ENCODE measurements around the gene ARID5B. TPM values are rescaled to one million over a fixed set of nuclear protein-coding genes. Genes with fewer than 3 reads are reported as not detected.

Gene ARID5B
- total RNA-seq, 2 donors from 2014 or later, result 60.7 to 80.4 TPM

GRCh38 chr10:61952028-61952674, 50.7 kb downstream of the ARID5B start:
- ATAC-seq (ENCODE audit: insufficient number of reproducible peaks, low FRiP score, low read depth) (no peak), DNase-seq (ENCODE audit: low spot score) (no peak)
- no peak overlapping the region for H3K27ac ChIP-seq
- no peaks in the 10 kb centered on the region for H3K27me3 ChIP-seq (replicated peaks; ENCODE audit: insufficient read depth)
- peaks cover 10 to 29% of the 10 kb centered on the region in 2 donors for H3K4me1 ChIP-seq (ENCODE audit: control insufficient read depth in 1 of 2, low read depth in 2 of 2)
- H3K4me3 ChIP-seq, result no peak overlapping the region
- TF ChIP-seq CTCF (IDR thresholded peaks at IDR 0.05), result no peak
- no peaks in the 10 kb centered on the region for H3K9me3 ChIP-seq
- H3K36me3 ChIP-seq, result no peaks in the 10 kb centered on the region

GRCh38 chr10:61953183-61953582, 51.7 kb downstream of the ARID5B start:
- H3K4me1 ChIP-seq (ENCODE audit: control insufficient read depth in 1 of 2, low read depth in 2 of 2), result peaks cover 10 to 29% of the 10 kb centered on the region in 2 donors
- H3K36me3 ChIP-seq, result no peaks in the 10 kb centered on the region
- no peak overlapping the region for H3K4me3 ChIP-seq
- no peaks in the 10 kb centered on the region for H3K27me3 ChIP-seq (replicated peaks; ENCODE audit: insufficient read depth)
- ATAC-seq (ENCODE audit: insufficient number of reproducible peaks, low FRiP score, low read depth), result no peak
- H3K9me3 ChIP-seq, result no peaks in the 10 kb centered on the region
- no peak for DNase-seq (ENCODE audit: low spot score)
- no peak for TF ChIP-seq CTCF (IDR thresholded peaks at IDR 0.05)
- no peak overlapping the region for H3K27ac ChIP-seq

GRCh38 chr10:61957806-61958205, 56.3 kb downstream of the ARID5B start:
- Histone ChIP-seq H3K4me1 (ENCODE audit: control insufficient read depth in 1 of 2, low read depth in 2 of 2) (peaks cover 15 to 17% of the 10 kb centered on the region in 2 donors), H3K36me3 (no peaks in the 10 kb centered on the region), H3K9me3 (no peaks in the 10 kb centered on the region), H3K27me3 (replicated peaks; ENCODE audit: insufficient read depth) (no peaks in the 10 kb centered on the region), H3K4me3 (no peak overlapping the region), H3K27ac (no peak overlapping the region)
- DNase-seq (ENCODE audit: low spot score) (no peak), ATAC-seq (ENCODE audit: insufficient number of reproducible peaks, low FRiP score, low read depth) (no peak)
- TF ChIP-seq CTCF (IDR thresholded peaks at IDR 0.05), result no peak

GRCh38 chr10:61958311-61958710, 56.8 kb downstream of the ARID5B start:
- H3K27me3 ChIP-seq (replicated peaks; ENCODE audit: insufficient read depth), result no peaks in the 10 kb centered on the region
- no peak for TF ChIP-seq CTCF (IDR thresholded peaks at IDR 0.05)
- no peak for DNase-seq (ENCODE audit: low spot score)
- no peak overlapping the region for H3K4me3 ChIP-seq
- no peaks in the 10 kb centered on the region for H3K9me3 ChIP-seq
- peaks cover 15% of the 10 kb centered on the region in 2 donors for H3K4me1 ChIP-seq (ENCODE audit: control insufficient read depth in 1 of 2, low read depth in 2 of 2)
- H3K36me3 ChIP-seq, result no peaks in the 10 kb centered on the region
- ATAC-seq (ENCODE audit: insufficient number of reproducible peaks, low FRiP score, low read depth), result no peak
- no peak overlapping the region for H3K27ac ChIP-seq

GRCh38 chr10:61958805-61959204, 57.3 kb downstream of the ARID5B start:
- ATAC-seq (ENCODE audit: insufficient number of reproducible peaks, low FRiP score, low read depth) (no peak), DNase-seq (ENCODE audit: low spot score) (no peak)
- no peaks in the 10 kb centered on the region for H3K9me3 ChIP-seq
- no peak overlapping the region for H3K4me3 ChIP-seq
- H3K4me1 ChIP-seq (ENCODE audit: control insufficient read depth in 1 of 2, low read depth in 2 of 2), result peaks cover 17 to 20% of the 10 kb centered on the region in 2 donors
- no peaks in the 10 kb centered on the region for H3K27me3 ChIP-seq (replicated peaks; ENCODE audit: insufficient read depth)
- H3K36me3 ChIP-seq, result no peaks in the 10 kb centered on the region
- H3K27ac ChIP-seq, result no peak overlapping the region
- no peak for TF ChIP-seq CTCF (IDR thresholded peaks at IDR 0.05)

All from thoracic aorta (tissue), 2 donors.